Neural cell (in vitro differentiated cells): ENCODE measurements around the gene MANF. TPM values are rescaled to one million over a fixed set of nuclear protein-coding genes. Genes with fewer than 3 reads are reported as not detected.

Source experiments
- H2AFZ ChIP-seq: fragments of 200-600, 300-800 bp; sonication (generic), shearing (Covaris generic); 2 replicates; pipeline ENCODE4 v1.6.0; 2014; ENCODE audit warnings: low read depth, mild to moderate bottlenecking, antibody characterized with exemption, low read length, moderate library complexity
- H3F3A ChIP-seq: fragments of 200-600 bp; shearing (Covaris generic); 2 replicates; pipeline ENCODE4 v1.6.1; 2016; ENCODE audit warnings: mild to moderate bottlenecking, moderate library complexity, mixed read lengths, antibody characterized with exemption, low read length; ENCODE audit not compliant: insufficient read depth, poor library complexity, severe bottlenecking
- H3K27ac ChIP-seq: fragments of 200-600, 300-800 bp; sonication (generic), shearing (Covaris generic); 2 replicates; pipeline ENCODE4 v1.5.1; 2014; ENCODE audit warnings: mild to moderate bottlenecking, low read length, moderate library complexity
- H3K27me3 ChIP-seq: fragments of 300-800, 200-600 bp; sonication (generic), shearing (Covaris generic); 2 replicates; pipeline ENCODE4 v1.6.0; 2014; ENCODE audit warnings: mild to moderate bottlenecking, low read depth, low read length, moderate library complexity; ENCODE audit not compliant: insufficient read depth
- H3K36me3 ChIP-seq: fragments of 300-800, 200-600 bp; sonication (generic), shearing (Covaris generic); 2 replicates; pipeline ENCODE4 v1.5.1; 2014; ENCODE audit warnings: mild to moderate bottlenecking, antibody characterized with exemption, low read length, moderate library complexity; ENCODE audit not compliant: insufficient read depth
- H3K4me2 ChIP-seq: fragments of 300-800, 200-600 bp; sonication (generic), shearing (Covaris generic); 2 replicates; pipeline ENCODE4 v1.6.0; 2014; ENCODE audit warnings: mild to moderate bottlenecking, low read length
- H3K4me3 ChIP-seq: fragments of 300-800, 200-600 bp; sonication (generic), shearing (Covaris generic); 2 replicates; pipeline ENCODE4 v1.5.1; 2014; ENCODE audit warnings: mild to moderate bottlenecking, low read length, moderate library complexity
- H3K79me2 ChIP-seq: fragments of 200-600 bp; shearing (Covaris generic); replicated peaks from 2 replicates; pipeline ENCODE4 v1.6.0; 2014; ENCODE audit warnings: mild to moderate bottlenecking, low read length, moderate library complexity; ENCODE audit not compliant: insufficient read depth
- H3K9ac ChIP-seq: fragments of 300-800, 200-600 bp; sonication (generic), shearing (Covaris generic); 2 replicates; pipeline ENCODE4 v1.6.1; 2016; ENCODE audit warnings: mild to moderate bottlenecking, low read length, mixed read lengths
- H3K9me2 ChIP-seq: fragments of 200-600 bp; shearing (Covaris generic); 2 replicates; pipeline ENCODE4 v1.6.1; 2016; ENCODE audit warnings: mild to moderate bottlenecking, low read length, mixed read lengths; ENCODE audit not compliant: insufficient read depth
- H3K9me3 ChIP-seq: fragments of 200-600, 300-800 bp; sonication (generic), shearing (Covaris generic); 2 replicates; pipeline ENCODE4 v1.6.1; 2016; ENCODE audit warnings: mild to moderate bottlenecking, mixed run types, low read length, moderate library complexity, mixed read lengths
- H4K20me1 ChIP-seq: fragments of 200-600 bp; shearing (Covaris generic); 2 replicates; pipeline ENCODE4 v1.6.1; 2016; ENCODE audit warnings: mild to moderate bottlenecking, mixed run types; ENCODE audit not compliant: insufficient read depth
- CTCF ChIP-seq: fragments of 450-650 bp; IDR thresholded peaks from 2 replicates; pipeline ENCODE4 v1.5.1; 2014; ENCODE audit warnings: antibody characterized with exemption, mild to moderate bottlenecking, moderate library complexity; ENCODE audit not compliant: poor library complexity, severe bottlenecking
- EP300 ChIP-seq: fragments of 450-650 bp; conservative IDR thresholded peaks from 2 replicates; pipeline ENCODE4 v1.6.1; 2014; ENCODE audit warnings: antibody characterized with exemption, mild to moderate bottlenecking, moderate library complexity; ENCODE audit not compliant: poor library complexity, severe bottlenecking
- EZH2 ChIP-seq: fragments of 200-600, 300-800 bp; shearing (Covaris generic), sonication (generic); IDR thresholded peaks from 2 replicates; pipeline ENCODE4 v1.6.1; 2014; ENCODE audit warnings: antibody characterized with exemption, low read length, borderline replicate concordance, mild to moderate bottlenecking; ENCODE audit not compliant: insufficient read depth, poor library complexity, severe bottlenecking
- MXI1 ChIP-seq: fragments of 450-650 bp; conservative IDR thresholded peaks from 2 replicates; pipeline ENCODE4 v1.6.1; 2014; ENCODE audit warnings: antibody characterized with exemption, mild to moderate bottlenecking; ENCODE audit not compliant: poor library complexity, severe bottlenecking
- POLR2AphosphoS5 ChIP-seq: IDR thresholded peaks from 2 replicates; pipeline ENCODE4 v1.6.1; 2012
- RAD21 ChIP-seq: fragments of 450-650 bp; conservative IDR thresholded peaks from 2 replicates; pipeline ENCODE4 v1.6.1; 2014; ENCODE audit warnings: antibody characterized with exemption, mild to moderate bottlenecking, moderate library complexity
- REST ChIP-seq: IDR thresholded peaks from 2 replicates; pipeline ENCODE4 v1.6.1; 2012; ENCODE audit warnings: borderline replicate concordance
- SMC3 ChIP-seq: fragments of 450-650 bp; conservative IDR thresholded peaks from 2 replicates; pipeline ENCODE4 v1.6.1; 2014; ENCODE audit warnings: antibody characterized with exemption, mild to moderate bottlenecking, moderate library complexity; ENCODE audit not compliant: poor library complexity
- TAF1 ChIP-seq: IDR thresholded peaks from 2 replicates; pipeline ENCODE4 v1.6.1; 2012; ENCODE audit warnings: low read depth
- polyA plus RNA-seq: library from polyadenylated mRNA; depleted of rRNA; stranded (reverse); fragments of >200 nt; gene quantifications from 2 replicates; pipeline ENCODE4 v1.2.3, GENCODE V29; 2014

The MANF gene
- polyA plus RNA-seq, 1 donor from 2014 or later, result 77.3 TPM

GRCh38 chr3:51379746-51380455, 5.2 kb upstream of the MANF start:
- Histone ChIP-seq H3K9ac (no peak overlapping the region), H2AFZ (no peak overlapping the region), H3K4me2 (no peak overlapping the region), H3K4me3 (no peak overlapping the region), H3K9me2 (no peaks in the 10 kb centered on the region), H3K9me3 (no peaks in the 10 kb centered on the region), H4K20me1 (no peaks in the 10 kb centered on the region), H3K79me2 (peaks cover 9% of the 10 kb centered on the region), H3K27me3 (no peaks in the 10 kb centered on the region), H3F3A (no peaks in the 10 kb centered on the region), H3K36me3 (no peaks in the 10 kb centered on the region), H3K27ac (no peak overlapping the region)
- no peak for TF ChIP-seq REST

- TF ChIP-seq POLR2AphosphoS5 (no peak), SMC3 (no peak), RAD21 (no peak), REST (no peak), EZH2 (no peak), MXI1 (no peak), EP300 (no peak), CTCF (no peak), TAF1 (no peak)
- no peaks in the 10 kb centered on the region for H3K9me3 ChIP-seq
- H3K4me2 ChIP-seq, result no peak overlapping the region
- no peak overlapping the region for H3K9ac ChIP-seq
- H4K20me1 ChIP-seq, result no peaks in the 10 kb centered on the region
- no peak overlapping the region for H3K4me3 ChIP-seq
- no peaks in the 10 kb centered on the region for H3K9me2 ChIP-seq
- H3K27ac ChIP-seq, result no peak overlapping the region
- no peaks in the 10 kb centered on the region for H3K36me3 ChIP-seq
- H3K27me3 ChIP-seq, result no peaks in the 10 kb centered on the region
- H2AFZ ChIP-seq, result no peak overlapping the region
- no peaks in the 10 kb centered on the region for H3F3A ChIP-seq
- peaks cover 14% of the 10 kb centered on the region for H3K79me2 ChIP-seq
Measured at GRCh38 chr3:51380601-51381332, 4.3 kb upstream of the MANF start.
